HUES64 (cell line): ENCODE results near the gene TMEM30B. TPM values are rescaled to one million over a fixed set of nuclear protein-coding genes. Genes with fewer than 3 reads are reported as not detected.

Source experiments
- H3K27ac ChIP-seq: 2 replicates; pipeline ENCODE4 v1.7.0; 2013; ENCODE audit warnings: low read depth, low read length, inconsistent platforms
- H3K27me3 ChIP-seq: 2 replicates; pipeline ENCODE4 v1.6.1; 2013; ENCODE audit warnings: mild to moderate bottlenecking, low read length; ENCODE audit not compliant: insufficient read depth
- H3K36me3 ChIP-seq: 2 replicates; pipeline ENCODE4 v1.6.1; 2013; ENCODE audit warnings: mild to moderate bottlenecking, low read length; ENCODE audit not compliant: insufficient read depth
- H3K4me1 ChIP-seq: 2 replicates; pipeline ENCODE4 v1.6.1; 2013; ENCODE audit warnings: mild to moderate bottlenecking, low read length, moderate library complexity; ENCODE audit not compliant: insufficient read depth
- H3K4me3 ChIP-seq: 2 replicates; pipeline ENCODE4 v1.5.1; 2013; ENCODE audit warnings: mild to moderate bottlenecking, low read length, moderate library complexity
- H3K9ac ChIP-seq: 2 replicates; pipeline ENCODE4 v1.6.1; 2013; ENCODE audit warnings: mild to moderate bottlenecking, low read depth, low read length
- H3K9me3 ChIP-seq: 2 replicates; pipeline ENCODE4 v1.6.1; 2013; ENCODE audit warnings: low read depth, low read length; ENCODE audit not compliant: insufficient read depth
- WGBS: fragments of 150-250, 120-280 bp; methylation state at CpG from one replicate; pipeline ENCODE4 v1.1.7; 2013; ENCODE audit warnings: missing lambda C conversion rate; 5-methylcytosine and 5-hydroxymethylcytosine counted together
- polyA plus RNA-seq, 2 experiments: library from polyadenylated mRNA; stranded (reverse); fragments of 50-300 nt; gene quantifications; one replicate each; pipeline ENCODE4 v1.2.3, GENCODE V29; 2013

Gene TMEM30B, protein sequence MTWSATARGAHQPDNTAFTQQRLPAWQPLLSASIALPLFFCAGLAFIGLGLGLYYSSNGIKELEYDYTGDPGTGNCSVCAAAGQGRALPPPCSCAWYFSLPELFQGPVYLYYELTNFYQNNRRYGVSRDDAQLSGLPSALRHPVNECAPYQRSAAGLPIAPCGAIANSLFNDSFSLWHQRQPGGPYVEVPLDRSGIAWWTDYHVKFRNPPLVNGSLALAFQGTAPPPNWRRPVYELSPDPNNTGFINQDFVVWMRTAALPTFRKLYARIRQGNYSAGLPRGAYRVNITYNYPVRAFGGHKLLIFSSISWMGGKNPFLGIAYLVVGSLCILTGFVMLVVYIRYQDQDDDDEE
- 2.4 TPM for polyA plus RNA-seq (2013, experiment 1 of 2)
- 2.6 TPM for polyA plus RNA-seq (2013, experiment 2 of 2)

- Histone ChIP-seq H3K4me3 (peak within 1 kb of the TSS; percentile 63), H3K27ac (no peak within 1 kb of the TSS), H3K27me3 (peaks cover 67% of the 10 kb centered on the region), H3K36me3 (no peaks in the 10 kb centered on the region), H3K9me3 (no peaks in the 10 kb centered on the region), H3K4me1 (0 out of 2 replicates have a peak, but pooled peaks cover 2% of the 10 kb centered on the region), H3K9ac (peak within 1 kb of the TSS; percentile 39)
- WGBS, result 20% methylated on average over 43 of the region's 43 CpGs
These were observed at the start of gene TMEM30B for GRCh38 chr14:61281186-61281947. TSS of gene TMEM30B (minus strand) at chr14:61281338. CDS start at chr14:61281147, 191 bp downstream.

DNA sequence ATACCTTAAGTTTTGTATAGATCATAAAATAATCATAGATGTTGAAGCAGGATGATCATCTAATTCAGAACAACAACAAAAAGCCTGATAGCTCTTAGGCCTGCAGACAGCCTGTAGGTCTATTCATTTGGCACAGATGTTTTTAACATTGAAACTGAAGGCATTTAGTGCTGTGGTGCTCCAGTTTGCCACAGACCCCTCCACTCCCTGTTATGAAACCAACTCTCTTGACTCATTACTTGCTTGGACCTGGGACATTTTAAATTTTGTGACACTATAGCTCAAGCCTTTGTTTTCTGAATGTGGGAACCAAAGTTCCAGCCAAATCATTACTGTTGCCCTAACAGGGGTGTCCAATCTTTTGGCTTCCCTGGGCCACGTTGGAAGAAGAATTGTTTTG lies 49.4 kb upstream of the TMEM30B start:
- H3K4me3 ChIP-seq, result no peak overlapping the region
- WGBS, result 92% methylated on average over 1 of the region's 1 CpG
- no peaks in the 10 kb centered on the region for H3K4me1 ChIP-seq
- 0 out of 2 replicates have a peak, but pooled peaks cover 5% of the 10 kb centered on the region for H3K9me3 ChIP-seq
- H3K27ac ChIP-seq, result no peak overlapping the region
- H3K9ac ChIP-seq, result no peak overlapping the region
- H3K27me3 ChIP-seq, result no peaks in the 10 kb centered on the region
- no peaks in the 10 kb centered on the region for H3K36me3 ChIP-seq

DNA sequence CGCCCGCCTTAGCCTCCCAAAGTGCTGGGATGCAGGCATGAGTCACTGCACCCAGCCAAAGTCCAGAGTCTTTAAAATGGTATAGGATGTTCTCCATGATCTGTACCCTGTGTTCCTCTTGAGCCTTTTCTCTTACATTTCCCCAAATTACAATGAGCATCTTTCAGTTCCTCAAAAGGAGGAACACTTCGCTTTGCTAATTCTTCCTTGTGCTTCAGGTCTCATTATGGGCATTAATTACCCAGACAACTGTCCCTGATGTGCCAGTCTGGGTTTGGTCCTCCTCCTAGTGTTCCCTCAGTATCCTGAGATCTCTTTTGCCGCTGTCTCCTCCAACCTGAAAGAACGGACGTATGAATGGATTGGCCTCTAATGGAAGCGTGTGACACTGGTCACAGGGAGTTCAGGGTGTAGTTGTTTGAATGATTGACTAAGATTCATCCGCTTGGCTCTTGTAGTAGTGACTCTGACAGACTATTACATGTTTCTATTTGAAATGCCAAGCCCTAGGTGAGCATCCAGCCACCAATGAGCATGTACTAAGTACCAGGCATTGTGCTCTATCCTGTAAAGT lies 48.4 kb upstream of the TMEM30B start:
- 92% methylated on average over 8 of the region's 8 CpGs for WGBS
- no peaks in the 10 kb centered on the region for H3K27me3 ChIP-seq

GRCh38 chr14:61328626-61329262 lies 47.6 kb upstream of the TMEM30B start:
- H3K9me3 ChIP-seq, result 0 out of 2 replicates have a peak, but pooled peaks cover 5% of the 10 kb centered on the region
- H3K4me1 ChIP-seq, result no peaks in the 10 kb centered on the region
- peaks cover 6% of the 10 kb centered on the region for H3K27me3 ChIP-seq
- WGBS, result 97% methylated on average over 4 of the region's 4 CpGs
- no peak overlapping the region for H3K4me3 ChIP-seq
- no peak overlapping the region for H3K9ac ChIP-seq
- no peaks in the 10 kb centered on the region for H3K36me3 ChIP-seq
- H3K27ac ChIP-seq, result no peak overlapping the region

More for the DNA sequence above, 48.4 kb upstream of the TMEM30B start:
- Histone ChIP-seq H3K4me1 (no peaks in the 10 kb centered on the region), H3K9me3 (0 out of 2 replicates have a peak, but pooled peaks cover 5% of the 10 kb centered on the region), H3K36me3 (no peaks in the 10 kb centered on the region), H3K9ac (no peak overlapping the region), H3K27ac (no peak overlapping the region), H3K4me3 (no peak overlapping the region)

GRCh38 chr14:61326847-61327246 lies 45.7 kb upstream of the TMEM30B start:
- H3K27ac ChIP-seq, result no peak overlapping the region
- H3K9me3 ChIP-seq, result 0 out of 2 replicates have a peak, but pooled peaks cover 5% of the 10 kb centered on the region
- no peak overlapping the region for H3K4me3 ChIP-seq
- 76% methylated on average over 4 of the region's 4 CpGs for WGBS
- H3K9ac ChIP-seq, result no peak overlapping the region
- peaks cover 25% of the 10 kb centered on the region for H3K27me3 ChIP-seq
- H3K4me1 ChIP-seq, result no peaks in the 10 kb centered on the region; the same call in 1 of the 2 replicates
- no peaks in the 10 kb centered on the region for H3K36me3 ChIP-seq

DNA sequence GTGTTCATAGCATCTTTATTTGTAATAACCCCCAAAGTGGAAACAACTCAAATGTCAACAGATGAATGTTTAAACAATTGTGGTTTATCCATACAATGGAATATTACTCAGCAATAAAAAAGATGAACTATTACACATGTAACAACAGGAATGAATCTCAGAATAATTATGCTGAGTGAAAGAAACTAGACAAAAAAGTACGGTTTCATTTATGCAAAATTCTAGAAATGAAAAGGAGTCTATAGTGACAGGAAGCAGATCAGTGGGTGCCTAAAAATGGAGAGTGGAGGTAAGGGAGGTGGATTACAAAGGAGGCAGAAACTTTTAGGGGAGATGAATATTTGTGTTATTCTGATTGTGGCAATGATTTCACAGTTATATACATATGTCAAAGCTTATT lies 45.0 kb upstream of the TMEM30B start:
- 0 out of 2 replicates have a peak, but pooled peaks cover 5% of the 10 kb centered on the region for H3K9me3 ChIP-seq
- H3K4me1 ChIP-seq, result no peaks in the 10 kb centered on the region; the same call in 1 of the 2 replicates
- no peak overlapping the region for H3K9ac ChIP-seq
- 96% methylated on average over 1 of the region's 1 CpG for WGBS
- H3K27me3 ChIP-seq, result peaks cover 32% of the 10 kb centered on the region
- no peaks in the 10 kb centered on the region for H3K36me3 ChIP-seq
- H3K27ac ChIP-seq, result no peak overlapping the region
- H3K4me3 ChIP-seq, result no peak overlapping the region

- Histone ChIP-seq H3K36me3 (no peaks in the 10 kb centered on the region), H3K4me1 (no peaks in the 10 kb centered on the region; the same call in 1 of the 2 replicates), H3K27ac (no peak overlapping the region), H3K27me3 (peaks cover 42% of the 10 kb centered on the region), H3K4me3 (no peak overlapping the region), H3K9me3 (0 out of 2 replicates have a peak, but pooled peaks cover 5% of the 10 kb centered on the region), H3K9ac (no peak overlapping the region)
- 92% methylated on average over 1 of the region's 1 CpG for WGBS
These were observed 44.0 kb upstream of the TMEM30B start for GRCh38 chr14:61325166-61325565.

DNA sequence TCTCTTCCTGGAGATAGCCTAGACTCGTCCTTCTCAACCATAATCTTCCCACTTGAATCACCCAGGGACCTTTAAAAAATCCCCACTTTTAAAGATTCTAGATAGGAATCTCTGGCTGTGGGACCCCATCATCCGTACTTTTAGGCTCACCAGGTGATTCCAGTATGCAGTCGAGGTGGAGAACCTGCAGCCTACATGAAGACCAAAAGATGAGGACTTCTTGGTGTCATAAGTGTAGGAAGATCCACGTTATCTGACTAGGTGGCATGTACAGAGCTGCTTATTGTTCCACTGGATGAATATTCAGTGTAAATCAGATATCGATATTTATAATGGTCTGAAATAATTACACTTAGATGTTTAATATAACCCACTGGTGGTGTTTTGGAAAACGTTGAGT lies 42.8 kb upstream of the TMEM30B start:
- H3K4me3 ChIP-seq, result no peak overlapping the region
- 88% methylated on average over 5 of the region's 6 CpGs for WGBS
- peaks cover 46% of the 10 kb centered on the region for H3K27me3 ChIP-seq
- H3K36me3 ChIP-seq, result no peaks in the 10 kb centered on the region
- H3K9ac ChIP-seq, result no peak overlapping the region
- no peak overlapping the region for H3K27ac ChIP-seq
- no peaks in the 10 kb centered on the region; the same call in 1 of the 2 replicates for H3K4me1 ChIP-seq
- 0 out of 2 replicates have a peak, but pooled peaks cover 5% of the 10 kb centered on the region for H3K9me3 ChIP-seq

DNA sequence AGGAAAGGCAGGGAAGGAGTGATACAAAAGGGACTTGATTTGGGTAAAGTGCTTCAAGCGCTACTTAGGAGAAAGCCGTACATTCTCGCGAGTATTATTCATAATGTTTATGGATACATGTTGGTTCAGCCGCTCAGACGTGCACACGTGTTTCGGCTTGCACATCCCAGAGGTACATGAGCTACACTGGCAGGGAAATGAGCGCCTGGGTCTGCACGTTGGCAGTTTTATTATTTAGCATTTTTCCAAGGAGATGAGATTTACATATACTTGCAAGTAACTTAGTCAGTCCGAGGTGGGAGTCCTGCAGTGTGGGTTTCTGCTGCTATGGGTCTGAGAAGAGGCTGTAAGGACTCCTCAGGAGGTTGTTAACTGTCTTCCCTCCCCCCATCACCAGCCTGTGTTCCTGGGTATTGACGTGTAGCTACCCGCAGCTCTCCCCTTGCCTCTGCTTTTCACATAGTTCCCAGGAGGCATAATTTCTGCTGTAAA lies 41.7 kb upstream of the TMEM30B start:
- Histone ChIP-seq H3K36me3 (no peaks in the 10 kb centered on the region), H3K4me1 (no peaks in the 10 kb centered on the region; the same call in 1 of the 2 replicates), H3K27ac (no peak overlapping the region), H3K4me3 (peak overlapping the region; percentile 60), H3K9ac (no peak overlapping the region), H3K9me3 (0 out of 2 replicates have a peak, but pooled peaks cover 5% of the 10 kb centered on the region), H3K27me3 (peaks cover 46% of the 10 kb centered on the region)
- 32% methylated on average over 13 of the region's 13 CpGs for WGBS

GRCh38 chr14:61322011-61322798 lies 41.1 kb upstream of the TMEM30B start:
- 7% methylated on average over 63 of the region's 63 CpGs for WGBS
- peak overlapping the region; percentile 60 for H3K4me3 ChIP-seq
- peaks cover 46% of the 10 kb centered on the region for H3K27me3 ChIP-seq
- no peak overlapping the region for H3K27ac ChIP-seq
- H3K9me3 ChIP-seq, result 0 out of 2 replicates have a peak, but pooled peaks cover 5% of the 10 kb centered on the region
- no peaks in the 10 kb centered on the region; the same call in 1 of the 2 replicates for H3K4me1 ChIP-seq
- no peak overlapping the region for H3K9ac ChIP-seq
- H3K36me3 ChIP-seq, result no peaks in the 10 kb centered on the region
